Sigmoid colon (tissue), 4 donors: ENCODE results near the gene SYNPO2.

Source experiments
- CTCF ChIP-seq, 4 experiments: fragments of 450-650 bp in 3 of 4; fragments of 200-600 bp in 1 of 4; IDR thresholded peaks; one replicate each; pipeline ENCODE4 v1.5.1; 2016 to 2019; ENCODE audit warnings: antibody characterized with exemption in 4 of 4, mild to moderate bottlenecking in 3 of 4, moderate library complexity in 2 of 4
- EP300 ChIP-seq, 4 donors: sonication (generic); formaldehyde crosslinking; IDR thresholded peaks; one replicate each; pipeline ENCODE4 v1.6.1; 2017; ENCODE audit warnings: antibody characterized with exemption in 4 of 4
- POLR2AphosphoS5 ChIP-seq, 4 donors: sonication (generic); formaldehyde crosslinking; IDR thresholded peaks; one replicate each; pipeline ENCODE4 v1.6.1; 2017; ENCODE audit warnings: antibody characterized with exemption in 4 of 4

GRCh38 chr4:118927974-118928373, 39.3 kb downstream of the SYNPO2 start:
- TF ChIP-seq EP300 (IDR thresholded peaks at IDR 0.05) (peak in 1 of 4 donors; percentile 3), POLR2AphosphoS5 (IDR thresholded peaks at IDR 0.05) (peak in 3 of 4 donors; percentile 55 to 70 (median 69)), CTCF (IDR thresholded peaks at IDR 0.05) (no peak)
